WTC11 (cell line): Measurements from ENCODE around the gene PDHA1. TPM values are rescaled to one million over a fixed set of nuclear protein-coding genes. Genes with fewer than 3 reads are reported as not detected.

Source experiments
- ATAC-seq: fragments of 200-7000 bp; cut with Tn5 transposase; 2 replicates; pipeline ENCODE4 v1.10.0; 2021; ENCODE audit warnings: mild to moderate bottlenecking, moderate library complexity
- CTCF ChIA-PET: fragments of 300-600 bp; sonication (Branson Sonifier 250); formaldehyde crosslinking; loops from one replicate; lab custom pipeline; 2021; ENCODE audit warnings: antibody characterized with exemption; lab: Charles Lee
- POLR2A ChIA-PET: fragments of 350-600 bp; sonication (Branson Sonifier 250); formaldehyde crosslinking; loops from one replicate; lab custom pipeline; 2021; ENCODE audit warnings: antibody characterized with exemption; lab: Charles Lee
- DNase-seq: peaks from one replicate; pipeline ENCODE4 v3.0.0; 2021; ENCODE audit warnings: low spot score
- H3K27ac Mint-ChIP-seq: 2 replicates; pipeline ENCODE4 v1.8.0; 2021; ENCODE audit warnings: mixed read lengths
- H3K27me3 Mint-ChIP-seq: 2 replicates; pipeline ENCODE4 v1.8.0; 2021; ENCODE audit warnings: low read depth, mild to moderate bottlenecking, moderate library complexity, mixed read lengths
- H3K36me3 Mint-ChIP-seq: 2 replicates; pipeline ENCODE4 v1.8.0; 2021; ENCODE audit warnings: mixed read lengths
- H3K4me1 Mint-ChIP-seq: 2 replicates; pipeline ENCODE4 v1.8.0; 2022; ENCODE audit warnings: mixed read lengths
- H3K4me3 Mint-ChIP-seq: 2 replicates; pipeline ENCODE4 v1.8.0; 2021; ENCODE audit warnings: mild to moderate bottlenecking, moderate library complexity, mixed read lengths
- H3K9me3 Mint-ChIP-seq: 2 replicates; pipeline ENCODE4 v1.8.0; 2021; ENCODE audit warnings: mixed read lengths
- AR ChIP-seq: fragments of 250-450 bp; sonication (Bioruptor Pico); IDR thresholded peaks from 2 replicates; pipeline ENCODE4 v1.9.0; 2021; ENCODE audit warnings: mild to moderate bottlenecking
- CTCF ChIP-seq: fragments of 200-600 bp; IDR thresholded peaks from 2 replicates; pipeline ENCODE4 v1.8.0; 2022; ENCODE audit warnings: antibody characterized with exemption
- EMX1 ChIP-seq: fragments of 250-450 bp; sonication (Bioruptor Pico); IDR thresholded peaks from 2 replicates; pipeline ENCODE4 v1.8.0; 2021; ENCODE audit warnings: mild to moderate bottlenecking
- NFYB ChIP-seq: sonication (generic); formaldehyde crosslinking; conservative IDR thresholded peaks from 2 replicates; pipeline ENCODE4 v1.8.0; 2022; ENCODE audit warnings: low read depth, missing genetic modification reagents
- NR1H2 ChIP-seq: sonication (generic); formaldehyde crosslinking; IDR thresholded peaks from 2 replicates; pipeline ENCODE4 v1.9.0; 2021; ENCODE audit warnings: mild to moderate bottlenecking, moderate library complexity, missing genetic modification reagents
- total RNA-seq: library from RNA; stranded (reverse); gene quantifications from 3 replicates; pipeline ENCODE4 v1.2.3, GENCODE V29; 2021
- TF ChIP-seq, protein P1 (sequence below): fragments of 250-450 bp; sonication (Bioruptor Pico); IDR thresholded peaks from 2 replicates; pipeline ENCODE4 v2.1.2; 2022; ENCODE audit warnings: mild to moderate bottlenecking, moderate library complexity
- TF ChIP-seq, protein P2 (sequence below): fragments of 250-450 bp; sonication (Bioruptor Pico); IDR thresholded peaks from 2 replicates; pipeline ENCODE4 v1.9.0; 2021; ENCODE audit warnings: mild to moderate bottlenecking, borderline replicate concordance

Gene PDHA1
- total RNA-seq, 1 experiment from 2014 or later: 292 TPM

DNA sequence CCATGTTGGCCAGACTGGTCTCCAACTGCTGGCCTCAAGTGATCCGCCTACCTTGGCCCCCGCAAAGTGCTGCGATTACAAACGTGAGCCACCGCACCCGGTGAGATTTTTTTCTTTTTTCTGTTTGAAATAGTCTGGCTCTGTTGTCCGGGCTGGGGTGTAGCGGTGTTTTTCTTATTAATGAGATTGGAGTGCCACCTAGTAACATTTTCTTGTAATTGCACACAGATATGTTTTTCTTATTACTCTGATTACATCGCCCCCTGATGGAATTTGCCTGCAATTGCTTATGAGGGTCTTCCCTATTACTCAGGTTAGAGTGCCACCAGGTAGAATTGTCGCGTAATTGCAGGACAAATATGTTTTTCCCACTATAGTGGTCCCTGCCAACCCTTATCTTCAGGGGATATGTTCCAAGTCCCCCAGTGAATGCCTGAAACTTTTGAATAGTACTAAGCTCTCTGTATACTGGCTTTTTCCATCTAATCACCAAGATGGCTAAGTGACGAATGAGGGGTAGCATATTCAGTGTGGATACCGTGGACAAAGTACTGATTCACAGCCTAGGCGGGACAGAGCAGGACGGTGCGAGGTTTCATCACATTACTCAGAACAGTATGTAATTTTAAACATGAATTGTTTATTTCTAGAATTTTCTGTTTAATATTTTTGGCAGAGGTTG lies 8.6 kb upstream of the PDHA1 start:
- no peak overlapping the region for H3K27ac Mint-ChIP-seq
- DNase-seq: peak; percentile 24
- H3K27me3 Mint-ChIP-seq: no peaks in the 10 kb centered on the region; the same call in 1 of the 2 replicates

More for the DNA sequence above, 8.6 kb upstream of the PDHA1 start:
- Mint-ChIP-seq H3K4me1 (peaks cover 9% of the 10 kb centered on the region), H3K9me3 (peaks cover 10% of the 10 kb centered on the region), H3K4me3 (no peak overlapping the region), H3K36me3 (peaks cover 3% of the 10 kb centered on the region; the same call in 1 of the 2 replicates)
- ATAC-seq: peak; percentile 71
- ChIA-PET CTCF (interaction anchor here (1.3 to 3.2 kb wide), 3 partner anchors 317 to 409 kb away, joined by 3 to 64 read pairs (median 5); partner anchors contain the start of gene PHKA2), POLR2A (no interaction called here)
- TF ChIP-seq AR (CRISPR knock-in tag) (no peak), EMX1 (no peak), CTCF (peak; percentile 69), NFYB (CRISPR knock-in tag) (no peak), NR1H2 (no peak)
- TF ChIP-seq, protein P1, sequence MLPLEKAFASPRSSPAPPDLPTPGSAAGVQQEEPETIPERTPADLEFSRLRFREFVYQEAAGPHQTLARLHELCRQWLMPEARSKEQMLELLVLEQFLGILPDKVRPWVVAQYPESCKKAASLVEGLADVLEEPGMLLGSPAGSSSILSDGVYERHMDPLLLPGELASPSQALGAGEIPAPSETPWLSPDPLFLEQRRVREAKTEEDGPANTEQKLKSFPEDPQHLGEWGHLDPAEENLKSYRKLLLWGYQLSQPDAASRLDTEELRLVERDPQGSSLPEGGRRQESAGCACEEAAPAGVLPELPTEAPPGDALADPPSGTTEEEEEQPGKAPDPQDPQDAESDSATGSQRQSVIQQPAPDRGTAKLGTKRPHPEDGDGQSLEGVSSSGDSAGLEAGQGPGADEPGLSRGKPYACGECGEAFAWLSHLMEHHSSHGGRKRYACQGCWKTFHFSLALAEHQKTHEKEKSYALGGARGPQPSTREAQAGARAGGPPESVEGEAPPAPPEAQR: no peak
- TF ChIP-seq, protein P2, sequence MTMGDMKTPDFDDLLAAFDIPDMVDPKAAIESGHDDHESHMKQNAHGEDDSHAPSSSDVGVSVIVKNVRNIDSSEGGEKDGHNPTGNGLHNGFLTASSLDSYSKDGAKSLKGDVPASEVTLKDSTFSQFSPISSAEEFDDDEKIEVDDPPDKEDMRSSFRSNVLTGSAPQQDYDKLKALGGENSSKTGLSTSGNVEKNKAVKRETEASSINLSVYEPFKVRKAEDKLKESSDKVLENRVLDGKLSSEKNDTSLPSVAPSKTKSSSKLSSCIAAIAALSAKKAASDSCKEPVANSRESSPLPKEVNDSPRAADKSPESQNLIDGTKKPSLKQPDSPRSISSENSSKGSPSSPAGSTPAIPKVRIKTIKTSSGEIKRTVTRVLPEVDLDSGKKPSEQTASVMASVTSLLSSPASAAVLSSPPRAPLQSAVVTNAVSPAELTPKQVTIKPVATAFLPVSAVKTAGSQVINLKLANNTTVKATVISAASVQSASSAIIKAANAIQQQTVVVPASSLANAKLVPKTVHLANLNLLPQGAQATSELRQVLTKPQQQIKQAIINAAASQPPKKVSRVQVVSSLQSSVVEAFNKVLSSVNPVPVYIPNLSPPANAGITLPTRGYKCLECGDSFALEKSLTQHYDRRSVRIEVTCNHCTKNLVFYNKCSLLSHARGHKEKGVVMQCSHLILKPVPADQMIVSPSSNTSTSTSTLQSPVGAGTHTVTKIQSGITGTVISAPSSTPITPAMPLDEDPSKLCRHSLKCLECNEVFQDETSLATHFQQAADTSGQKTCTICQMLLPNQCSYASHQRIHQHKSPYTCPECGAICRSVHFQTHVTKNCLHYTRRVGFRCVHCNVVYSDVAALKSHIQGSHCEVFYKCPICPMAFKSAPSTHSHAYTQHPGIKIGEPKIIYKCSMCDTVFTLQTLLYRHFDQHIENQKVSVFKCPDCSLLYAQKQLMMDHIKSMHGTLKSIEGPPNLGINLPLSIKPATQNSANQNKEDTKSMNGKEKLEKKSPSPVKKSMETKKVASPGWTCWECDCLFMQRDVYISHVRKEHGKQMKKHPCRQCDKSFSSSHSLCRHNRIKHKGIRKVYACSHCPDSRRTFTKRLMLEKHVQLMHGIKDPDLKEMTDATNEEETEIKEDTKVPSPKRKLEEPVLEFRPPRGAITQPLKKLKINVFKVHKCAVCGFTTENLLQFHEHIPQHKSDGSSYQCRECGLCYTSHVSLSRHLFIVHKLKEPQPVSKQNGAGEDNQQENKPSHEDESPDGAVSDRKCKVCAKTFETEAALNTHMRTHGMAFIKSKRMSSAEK: no peak
